Breast epithelium (tissue), 3 donors: ENCODE measurements around the gene CLASP1.

Experiments
- CTCF ChIP-seq, 3 donors: fragments of 450-650 bp; IDR thresholded peaks; one replicate each; pipeline ENCODE4 v1.5.1; 2016 to 2017; ENCODE audit warnings: antibody characterized with exemption in 3 of 3, mild to moderate bottlenecking in 3 of 3, moderate library complexity in 3 of 3
- POLR2AphosphoS5 ChIP-seq, 3 donors: sonication (generic); formaldehyde crosslinking; IDR thresholded peaks; one replicate each; pipeline ENCODE4 v1.6.1; 2017; ENCODE audit warnings: antibody characterized with exemption in 3 of 3

- TF ChIP-seq CTCF (IDR thresholded peaks at IDR 0.05), result no peak
- TF ChIP-seq POLR2AphosphoS5 (IDR thresholded peaks at IDR 0.05), result no peak
These were observed 86.7 kb downstream of the CLASP1 start for GRCh38 chr2:121562269-121563176.
